Ovary (tissue), 9 donors: ENCODE results near the gene BCL2L13. TPM values are rescaled to one million over a fixed set of nuclear protein-coding genes. Genes with fewer than 3 reads are reported as not detected.

Experiments used
- DNase-seq, 5 donors: peaks; one replicate each; pipeline ENCODE4 v3.0.0-alpha.2; 2019 to 2020
- H3K27ac ChIP-seq, 2 donors: fragments of 200-600 bp; one replicate each; pipeline versions ENCODE4 v1.5.1 to v1.8.0; 2019 to 2022
- H3K27me3 ChIP-seq: fragments of 200-600 bp; one replicate; pipeline ENCODE4 v1.8.0; 2022
- H3K36me3 ChIP-seq: fragments of 200-600 bp; sonication (generic); one replicate; pipeline ENCODE4 v1.5.1; 2019
- H3K4me1 ChIP-seq: one replicate; pipeline ENCODE4 v1.8.1; 2013; ENCODE audit warnings: mild to moderate bottlenecking, moderate library complexity; ENCODE audit not compliant: insufficient read depth
- H3K4me3 ChIP-seq: fragments of 200-600 bp; sonication (generic); one replicate; pipeline ENCODE4 v1.5.1; 2017
- H3K9me3 ChIP-seq, 2 donors: fragments of 200-600 bp in 1 of 2; sonication (generic) in 1 of 2; one replicate each; pipeline versions ENCODE4 v1.5.1 to v1.8.1; 2013 to 2019; ENCODE audit warnings: mild to moderate bottlenecking in 1 of 2, moderate library complexity in 1 of 2
- CTCF ChIP-seq, 3 donors: fragments of 450-650 bp in 2 of 3; fragments of 200-600 bp in 1 of 3; IDR thresholded peaks; one replicate each; pipeline versions ENCODE4 v1.5.1 to v1.8.0; 2016 to 2022; ENCODE audit warnings: antibody characterized with exemption in 3 of 3, mild to moderate bottlenecking in 1 of 3
- EP300 ChIP-seq: sonication (generic); formaldehyde crosslinking; IDR thresholded peaks from one replicate; pipeline ENCODE4 v1.6.1; 2017; ENCODE audit warnings: antibody characterized with exemption
- POLR2A ChIP-seq: fragments of 450-650 bp; IDR thresholded peaks from one replicate; pipeline ENCODE4 v1.6.1; 2017; ENCODE audit warnings: antibody characterized with exemption, mild to moderate bottlenecking, moderate library complexity
- WGBS, 3 donors: extraction: QIAGEN DNeasy Blood & Tissue Kit in 1 of 3; methylation state at CpG; one replicate each; pipeline versions ENCODE4 v1.1.5 to v1.1.7; 2013 to 2017; 5-methylcytosine and 5-hydroxymethylcytosine counted together
- intact Hi-C, 4 donors: fragments of 100-400 bp; cut with DNase I; formaldehyde crosslinking; loops; one replicate each; pipeline versions ENCODE4 v1.11.0 to v1.15.1; 2022 to 2023
- polyA plus RNA-seq, 2 donors: library from polyadenylated mRNA; stranded (reverse); fragments of 200-250 nt in 1 of 2; fragments of 350-450 nt in 1 of 2; fragmentation: Illumina TruSeq in 1 of 2; extraction: RNeasy Lipid Tissue Mini Kit (QIAGEN cat#74804) in 1 of 2; gene quantifications; one replicate each; pipeline ENCODE4 v1.2.3, GENCODE V29; 2013 to 2014
- total RNA-seq, 7 donors: library from RNA; depleted of rRNA in 2 of 7; stranded (reverse); fragments of >200 nt in 2 of 7; fragmentation: NEBNext Ultra II Directional in 3 of 7; extraction: Animal tissue kit (Norgen Biotek cat#: 25700) in 3 of 7; gene quantifications; one replicate each; pipeline versions ENCODE4 v1.1.0 to v1.2.4, GENCODE V29; 2016 to 2023
- donor health status: DM: no; HTN: no; CAD: no; lungs with moderate emphysema.
- donor health status: DM: no; HTN: no; CAD: no.
- donor health status: Bipolar disorder and iron deficiency.
- donor health status: DM: yes; HTN: yes; CAD: no.
- donor health status: DM: no; HTN: no; CAD: no.
- donor health status: DM: yes; HTN: yes; CAD: no.

Gene BCL2L13
- total and polyA plus RNA-seq, 9 donors: 19.9 to 39.5 (median 33.8) TPM

- Histone ChIP-seq H3K27ac (no peak overlapping the region), H3K36me3 (no peaks in the 10 kb centered on the region), H3K4me1 (peaks cover 1% of the 10 kb centered on the region), H3K27me3 (no peaks in the 10 kb centered on the region), H3K9me3 (no peaks in the 10 kb centered on the region), H3K4me3 (no peak overlapping the region)
- no peak for DNase-seq
- intact Hi-C loops: no loop called here
- TF ChIP-seq EP300: no peak
- no peak for TF ChIP-seq CTCF (IDR thresholded peaks at IDR 0.05)
- no peak for TF ChIP-seq POLR2A
- WGBS, 3 donors: 85 to 89% (median 89%) methylated on average over 2 of the region's 2 CpGs
Observed at GRCh38 chr22:17672417-17672991, 33.9 kb downstream of the BCL2L13 start.

- Histone ChIP-seq H3K9me3 (no peaks in the 10 kb centered on the region), H3K27me3 (no peaks in the 10 kb centered on the region), H3K27ac (no peak overlapping the region), H3K4me3 (no peak overlapping the region), H3K4me1 (peaks cover 1% of the 10 kb centered on the region), H3K36me3 (no peaks in the 10 kb centered on the region)
- DNase-seq: no peak
- no peak for TF ChIP-seq CTCF (IDR thresholded peaks at IDR 0.05)
- no peak for TF ChIP-seq POLR2A
- no peak for TF ChIP-seq EP300
- 32 to 62% (median 51%) methylated on average over 7 of the region's 7 CpGs for WGBS, 3 donors
- intact Hi-C loops: no loop called here
Observed at GRCh38 chr22:17674152-17674551, 35.6 kb downstream of the BCL2L13 start.

GRCh38 chr22:17675584-17675983 lies 37.0 kb downstream of the BCL2L13 start:
- DNase-seq: no peak
- Histone ChIP-seq H3K27ac (no peak overlapping the region), H3K36me3 (no peaks in the 10 kb centered on the region), H3K4me1 (peaks cover 1% of the 10 kb centered on the region), H3K4me3 (no peak overlapping the region), H3K27me3 (no peaks in the 10 kb centered on the region), H3K9me3 (no peaks in the 10 kb centered on the region)
- intact Hi-C loops: no loop called here
- WGBS, 3 donors: 68 to 87% (median 69%) methylated on average over 1 of the region's 1 CpG
- TF ChIP-seq EP300: no peak
- no peak for TF ChIP-seq CTCF (IDR thresholded peaks at IDR 0.05)
- no peak for TF ChIP-seq POLR2A

GRCh38 chr22:17678817-17679385 lies 40.3 kb downstream of the BCL2L13 start:
- no peaks in the 10 kb centered on the region for H3K9me3 ChIP-seq
- no peak for TF ChIP-seq CTCF (IDR thresholded peaks at IDR 0.05)
- no peak for TF ChIP-seq POLR2A
- no peak for TF ChIP-seq EP300
- no peak overlapping the region for H3K27ac ChIP-seq
- H3K27me3 ChIP-seq: no peaks in the 10 kb centered on the region
- intact Hi-C loops: no loop called here
- H3K36me3 ChIP-seq: no peaks in the 10 kb centered on the region
- H3K4me3 ChIP-seq: no peak overlapping the region
- H3K4me1 ChIP-seq: peaks cover 1% of the 10 kb centered on the region
- 95 to 100% (median 97%) methylated on average over 1 of the region's 1 CpG for WGBS, 3 donors
- no peak for DNase-seq
